ENCODE data around the gene CAPZA1.

CAPZA1 gene

DNA sequence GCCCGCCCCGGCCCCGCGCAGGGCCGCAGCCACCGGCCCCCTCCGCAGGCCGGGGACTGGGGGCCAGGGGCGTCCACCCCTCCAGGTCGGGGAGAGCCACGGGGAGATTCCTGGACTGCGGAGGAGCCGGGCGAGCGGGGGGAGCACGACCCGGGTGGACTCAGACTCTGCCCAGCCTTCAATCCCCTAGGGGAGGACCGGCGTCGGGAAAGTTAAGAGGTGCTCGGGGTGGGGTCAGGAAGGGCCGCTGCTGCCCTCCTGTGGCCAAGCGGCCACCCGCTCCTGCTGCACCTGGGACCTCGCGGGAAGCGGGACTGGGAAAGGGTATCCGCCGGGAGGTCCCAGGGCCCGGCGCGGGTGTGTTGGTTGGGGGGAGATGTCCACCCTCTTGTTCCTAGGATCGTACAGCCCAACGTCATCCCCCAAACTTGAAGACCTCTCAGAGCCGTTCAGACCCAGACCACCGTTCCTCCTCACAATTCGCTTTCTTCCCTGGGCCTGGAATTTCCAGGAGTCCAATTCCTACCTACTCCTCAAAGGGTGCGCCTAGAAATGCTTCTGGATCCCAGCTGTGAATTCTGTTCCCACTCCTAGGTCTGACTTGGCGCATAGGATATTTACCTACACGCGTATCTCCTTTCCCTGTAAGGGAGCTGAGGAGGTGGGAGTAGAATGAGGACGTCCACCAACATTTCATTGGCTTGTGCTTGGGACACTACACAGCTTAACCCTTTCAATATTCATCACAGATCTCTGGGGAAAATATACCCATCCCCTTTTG is 87.8 kb downstream of the CAPZA1 start:
- H3K4me3 ChIP-seq (ENCODE audit: control insufficient read depth, low read depth, low read length), result peak overlapping the region; percentile 97
- peak; percentile 51 for DNase-seq (ENCODE audit: low read depth)
- TF ChIP-seq, protein P1, sequence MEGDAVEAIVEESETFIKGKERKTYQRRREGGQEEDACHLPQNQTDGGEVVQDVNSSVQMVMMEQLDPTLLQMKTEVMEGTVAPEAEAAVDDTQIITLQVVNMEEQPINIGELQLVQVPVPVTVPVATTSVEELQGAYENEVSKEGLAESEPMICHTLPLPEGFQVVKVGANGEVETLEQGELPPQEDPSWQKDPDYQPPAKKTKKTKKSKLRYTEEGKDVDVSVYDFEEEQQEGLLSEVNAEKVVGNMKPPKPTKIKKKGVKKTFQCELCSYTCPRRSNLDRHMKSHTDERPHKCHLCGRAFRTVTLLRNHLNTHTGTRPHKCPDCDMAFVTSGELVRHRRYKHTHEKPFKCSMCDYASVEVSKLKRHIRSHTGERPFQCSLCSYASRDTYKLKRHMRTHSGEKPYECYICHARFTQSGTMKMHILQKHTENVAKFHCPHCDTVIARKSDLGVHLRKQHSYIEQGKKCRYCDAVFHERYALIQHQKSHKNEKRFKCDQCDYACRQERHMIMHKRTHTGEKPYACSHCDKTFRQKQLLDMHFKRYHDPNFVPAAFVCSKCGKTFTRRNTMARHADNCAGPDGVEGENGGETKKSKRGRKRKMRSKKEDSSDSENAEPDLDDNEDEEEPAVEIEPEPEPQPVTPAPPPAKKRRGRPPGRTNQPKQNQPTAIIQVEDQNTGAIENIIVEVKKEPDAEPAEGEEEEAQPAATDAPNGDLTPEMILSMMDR (IDR thresholded peaks at IDR 0.05; ENCODE audit: control insufficient read depth, insufficient read depth, low read depth, low read length, missing control alignments), result peak; percentile 98

- no peak for DNase-seq (ENCODE audit: low read depth)
- no peak overlapping the region for H3K4me3 ChIP-seq (ENCODE audit: control insufficient read depth, low read depth, low read length)
- TF ChIP-seq, protein P1 (IDR thresholded peaks at IDR 0.05; ENCODE audit: control insufficient read depth, insufficient read depth, low read depth, low read length, missing control alignments), result no peak
Observed at GRCh38 chr1:112708002-112708448, 88.4 kb downstream of the CAPZA1 start.

DNA sequence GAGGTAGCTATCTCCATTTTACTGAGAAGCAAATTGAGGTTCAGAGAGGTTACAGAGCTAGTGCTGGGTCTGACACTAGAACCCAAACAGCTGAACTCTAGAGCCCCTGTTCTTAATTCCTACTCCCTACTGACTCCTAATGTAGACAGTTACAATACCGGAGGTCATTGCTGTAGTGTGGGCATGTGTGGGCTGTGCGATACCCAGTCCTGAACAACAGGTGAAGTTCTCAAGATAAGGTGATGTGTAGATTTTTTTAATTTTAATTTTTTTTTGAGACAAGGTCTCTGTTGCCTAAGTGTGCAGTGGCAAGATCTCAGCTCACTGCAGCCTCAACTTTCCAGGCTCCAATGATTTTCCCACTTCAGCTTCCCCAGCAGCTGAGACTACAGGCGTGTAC is 88.9 kb downstream of the CAPZA1 start:
- no peak overlapping the region for H3K4me3 ChIP-seq (ENCODE audit: control insufficient read depth, low read depth, low read length)
- no peak for DNase-seq (ENCODE audit: low read depth)
- TF ChIP-seq, protein P1 (IDR thresholded peaks at IDR 0.05; ENCODE audit: control insufficient read depth, insufficient read depth, low read depth, low read length, missing control alignments), result no peak

DNA sequence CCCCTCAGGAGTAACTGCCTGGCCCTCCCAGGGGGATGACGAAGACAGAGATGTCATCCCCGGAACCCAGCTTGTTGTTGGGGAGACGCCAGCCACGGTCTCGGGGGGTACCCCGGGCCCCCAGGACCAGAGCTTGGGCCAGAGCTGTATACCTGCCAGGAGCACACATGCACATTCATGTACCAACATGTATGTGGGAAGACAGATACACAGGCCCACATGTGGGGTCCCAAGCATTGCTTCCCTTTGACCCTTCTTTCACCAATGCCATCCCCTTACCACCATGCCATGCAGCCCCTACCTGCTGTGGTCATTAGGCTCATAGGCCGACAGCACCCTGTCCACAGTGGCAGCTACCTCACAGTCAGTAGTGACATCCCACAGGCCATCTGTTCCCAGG is 90.5 kb downstream of the CAPZA1 start:
- TF ChIP-seq, protein P1 (IDR thresholded peaks at IDR 0.05; ENCODE audit: control insufficient read depth, insufficient read depth, low read depth, low read length, missing control alignments), result no peak
- no peak for DNase-seq (ENCODE audit: low read depth)
- H3K4me3 ChIP-seq (ENCODE audit: control insufficient read depth, low read depth, low read length), result no peak overlapping the region

DNA sequence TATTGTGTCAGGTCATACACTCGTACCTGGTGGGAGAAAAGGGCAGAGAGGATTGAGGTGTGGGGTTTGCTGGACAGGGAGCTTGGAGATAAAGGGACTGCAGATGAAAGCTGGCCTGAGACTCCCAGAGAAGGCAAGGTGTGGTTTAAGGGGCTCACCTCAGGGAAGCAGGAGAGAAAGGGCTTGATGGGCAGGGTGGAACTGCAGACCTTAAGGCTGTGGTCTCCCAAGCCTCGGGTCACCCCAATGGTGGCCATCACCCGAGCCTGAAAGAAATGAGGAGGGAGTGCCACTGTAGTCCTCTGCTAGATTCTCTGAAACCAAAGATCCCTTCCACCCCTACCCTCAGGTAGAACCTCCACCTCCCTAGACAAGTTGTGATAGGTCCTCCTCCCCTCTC is 91.0 kb downstream of the CAPZA1 start:
- no peak overlapping the region for H3K4me3 ChIP-seq (ENCODE audit: control insufficient read depth, low read depth, low read length)
- TF ChIP-seq, protein P1 (IDR thresholded peaks at IDR 0.05; ENCODE audit: control insufficient read depth, insufficient read depth, low read depth, low read length, missing control alignments), result no peak
- DNase-seq (ENCODE audit: low read depth), result no peak

- DNase-seq (ENCODE audit: low read depth), result no peak
- H3K4me3 ChIP-seq (ENCODE audit: control insufficient read depth, low read depth, low read length), result no peak overlapping the region
- TF ChIP-seq, protein P1 (IDR thresholded peaks at IDR 0.05; ENCODE audit: control insufficient read depth, insufficient read depth, low read depth, low read length, missing control alignments), result no peak
Observed at GRCh38 chr1:112711041-112711440, 91.4 kb downstream of the CAPZA1 start.
